Tibial nerve (tissue), 4 donors: ENCODE measurements around the gene ANKRD23. TPM values are rescaled to one million over a fixed set of nuclear protein-coding genes. Genes with fewer than 3 reads are reported as not detected.

Source experiments
- DNase-seq, 2 donors: peaks; one replicate each; pipeline ENCODE4 v3.0.0-alpha.2; 2019; ENCODE audit warnings: low spot score in 2 of 2
- H3K27ac ChIP-seq, 4 donors: fragments of 200-600 bp; sonication (generic) in 3 of 4; one replicate each; pipeline ENCODE4 v1.5.1; 2017 to 2019; ENCODE audit warnings: mild to moderate bottlenecking in 1 of 4
- H3K27me3 ChIP-seq, 2 donors: fragments of 200-600 bp; sonication (generic) in 1 of 2; one replicate each; pipeline versions ENCODE4 v1.5.1 to v1.6.0; 2017 to 2019
- H3K36me3 ChIP-seq, 3 donors: fragments of 200-600 bp; sonication (generic); one replicate each; pipeline ENCODE4 v1.5.1; 2018 to 2019
- H3K4me1 ChIP-seq, 4 donors: fragments of 200-600 bp; sonication (generic) in 3 of 4; one replicate each; pipeline ENCODE4 v1.5.1; 2017 to 2019
- H3K4me3 ChIP-seq, 4 donors: fragments of 200-600 bp; sonication (generic) in 3 of 4; one replicate each; pipeline ENCODE4 v1.5.1; 2017 to 2019; ENCODE audit warnings: mild to moderate bottlenecking in 1 of 4, moderate library complexity in 1 of 4
- H3K9me3 ChIP-seq, 4 donors: fragments of 200-600 bp; sonication (generic) in 3 of 4; one replicate each; pipeline ENCODE4 v1.5.1; 2017 to 2019
- EP300 ChIP-seq, 2 donors: sonication (generic); formaldehyde crosslinking; IDR thresholded peaks; one replicate each; pipeline ENCODE4 v1.6.1; 2017; ENCODE audit warnings: antibody characterized with exemption in 2 of 2, mild to moderate bottlenecking in 1 of 2
- POLR2A ChIP-seq, 2 donors: fragments of 450-650 bp; IDR thresholded peaks; one replicate each; pipeline ENCODE4 v1.6.1; 2017; ENCODE audit warnings: antibody characterized with exemption in 2 of 2, mild to moderate bottlenecking in 2 of 2, moderate library complexity in 2 of 2
- WGBS, 2 donors: methylation state at CpG; one replicate each; pipeline ENCODE4 v1.1.5; 2018; 5-methylcytosine and 5-hydroxymethylcytosine counted together
- total RNA-seq, 4 donors: library from RNA; depleted of rRNA; stranded (reverse); fragments of >200 nt; gene quantifications; one replicate each; pipeline ENCODE4 v1.1.0, GENCODE V29; 2016
- TF ChIP-seq, protein P1 (sequence below), 5 experiments: fragments of 200-600 bp in 3 of 5; fragments of 450-650 bp in 2 of 5; sonication (generic) in 3 of 5; IDR thresholded peaks; one replicate each; pipeline ENCODE4 v1.5.1; 2016 to 2019; ENCODE audit warnings: antibody characterized with exemption in 5 of 5, mild to moderate bottlenecking in 3 of 5, moderate library complexity in 2 of 5

The ANKRD23 gene
- total RNA-seq, 4 donors from 2014 or later = 6.1 to 23.1 (median 11.2) TPM

DNA sequence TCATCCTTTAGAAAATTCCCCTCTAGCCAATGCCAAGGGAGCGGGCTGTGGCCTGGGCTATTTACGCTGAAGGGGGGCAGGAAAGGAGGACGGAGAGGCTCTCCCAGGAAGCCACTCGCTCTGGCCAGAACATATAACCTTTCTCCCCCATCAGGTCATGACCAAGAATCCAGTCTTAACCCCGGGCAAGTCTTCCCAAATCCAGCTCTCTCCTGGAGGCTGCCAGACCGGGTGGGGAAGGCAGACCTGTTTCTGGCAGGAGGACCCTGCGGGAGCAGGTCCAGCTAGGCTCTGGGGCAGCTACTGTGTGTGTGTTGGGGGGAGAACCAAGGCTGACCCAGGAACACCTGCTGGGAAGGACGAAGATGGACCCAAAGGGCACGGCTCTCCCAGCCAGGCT lies 39.5 kb upstream of the ANKRD23 start:
- DNase-seq = no peak
- 65 to 79% methylated on average over 6 to 8 of the region's 9 CpGs for WGBS, 2 donors
- peak overlapping the region in 1 of 4 donors; percentile 44 for H3K27ac ChIP-seq

DNA sequence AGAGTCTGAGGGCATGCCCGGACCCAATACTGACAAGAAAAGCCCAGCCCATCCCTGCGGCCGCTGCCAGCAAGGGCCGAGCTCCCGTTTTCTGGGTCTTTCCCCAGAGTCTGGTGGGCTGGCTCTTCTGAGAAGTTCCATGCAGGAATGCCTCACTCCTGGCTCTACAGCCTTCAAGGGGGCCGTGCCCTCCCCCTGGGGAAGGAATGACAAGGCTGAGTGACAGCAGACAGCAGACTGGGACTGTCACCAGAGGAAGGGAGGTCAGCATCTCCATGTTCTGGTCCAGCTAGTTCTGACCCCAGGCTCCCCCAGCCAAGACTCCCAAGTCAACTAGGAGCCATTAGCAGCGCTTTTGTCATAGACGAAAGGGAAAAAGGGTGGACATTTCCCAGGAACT lies 39.1 kb upstream of the ANKRD23 start:
- Histone ChIP-seq H3K27ac (peak overlapping the region in 1 of 4 donors; percentile 44), H3K36me3 (no peaks in the 10 kb centered on the region), H3K9me3 (no peaks in the 10 kb centered on the region), H3K27me3 (no peaks in the 10 kb centered on the region), H3K4me3 (no peak overlapping the region), H3K4me1 (peaks cover 0 to 67% (median 21%) of the 10 kb centered on the region in 4 donors)
- WGBS, 2 donors = 74 to 76% methylated on average over 8 of the region's 8 CpGs
- DNase-seq = no peak
- TF ChIP-seq, protein P1, sequence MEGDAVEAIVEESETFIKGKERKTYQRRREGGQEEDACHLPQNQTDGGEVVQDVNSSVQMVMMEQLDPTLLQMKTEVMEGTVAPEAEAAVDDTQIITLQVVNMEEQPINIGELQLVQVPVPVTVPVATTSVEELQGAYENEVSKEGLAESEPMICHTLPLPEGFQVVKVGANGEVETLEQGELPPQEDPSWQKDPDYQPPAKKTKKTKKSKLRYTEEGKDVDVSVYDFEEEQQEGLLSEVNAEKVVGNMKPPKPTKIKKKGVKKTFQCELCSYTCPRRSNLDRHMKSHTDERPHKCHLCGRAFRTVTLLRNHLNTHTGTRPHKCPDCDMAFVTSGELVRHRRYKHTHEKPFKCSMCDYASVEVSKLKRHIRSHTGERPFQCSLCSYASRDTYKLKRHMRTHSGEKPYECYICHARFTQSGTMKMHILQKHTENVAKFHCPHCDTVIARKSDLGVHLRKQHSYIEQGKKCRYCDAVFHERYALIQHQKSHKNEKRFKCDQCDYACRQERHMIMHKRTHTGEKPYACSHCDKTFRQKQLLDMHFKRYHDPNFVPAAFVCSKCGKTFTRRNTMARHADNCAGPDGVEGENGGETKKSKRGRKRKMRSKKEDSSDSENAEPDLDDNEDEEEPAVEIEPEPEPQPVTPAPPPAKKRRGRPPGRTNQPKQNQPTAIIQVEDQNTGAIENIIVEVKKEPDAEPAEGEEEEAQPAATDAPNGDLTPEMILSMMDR (IDR thresholded peaks at IDR 0.05) = no peak
- TF ChIP-seq POLR2A (IDR thresholded peaks at IDR 0.05) (no peak), EP300 (IDR thresholded peaks at IDR 0.05) (no peak)

More for the DNA sequence above, 39.5 kb upstream of the ANKRD23 start:
- Histone ChIP-seq H3K36me3 (no peaks in the 10 kb centered on the region), H3K4me3 (no peak overlapping the region), H3K9me3 (no peaks in the 10 kb centered on the region), H3K27me3 (no peaks in the 10 kb centered on the region), H3K4me1 (peaks cover 0 to 71% (median 25%) of the 10 kb centered on the region in 4 donors)
- TF ChIP-seq, protein P1 (IDR thresholded peaks at IDR 0.05) = no peak
- no peak for TF ChIP-seq EP300 (IDR thresholded peaks at IDR 0.05)
- no peak for TF ChIP-seq POLR2A (IDR thresholded peaks at IDR 0.05)

DNA sequence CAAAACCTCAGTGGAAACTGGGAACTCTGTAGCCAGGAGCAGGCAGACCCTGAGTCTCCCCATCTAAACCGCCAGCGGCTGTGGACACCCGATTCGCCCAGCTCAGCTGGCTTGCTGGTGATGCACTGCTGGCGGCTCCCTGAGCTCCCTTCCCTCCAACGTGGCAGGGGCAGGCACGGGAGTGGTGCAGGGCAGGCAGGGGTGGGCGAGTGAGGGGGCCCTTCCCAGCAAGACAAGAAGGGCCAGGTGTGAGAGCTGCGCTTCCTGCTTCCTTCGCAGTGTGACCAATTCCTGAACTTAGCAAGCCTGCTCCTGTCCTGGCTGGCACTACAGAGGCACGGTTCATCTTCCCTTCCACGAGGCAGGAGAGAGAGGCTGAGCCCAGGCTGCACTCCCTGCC lies 38.4 kb upstream of the ANKRD23 start:
- H3K36me3 ChIP-seq = no peaks in the 10 kb centered on the region
- peak overlapping the region in 2 of 4 donors; percentile 12 to 60 for H3K27ac ChIP-seq
- no peaks in the 10 kb centered on the region for H3K27me3 ChIP-seq
- DNase-seq = no peak
- H3K4me3 ChIP-seq = no peak overlapping the region
- H3K9me3 ChIP-seq = no peaks in the 10 kb centered on the region
- TF ChIP-seq EP300 (IDR thresholded peaks at IDR 0.05) = no peak
- no peak for TF ChIP-seq POLR2A (IDR thresholded peaks at IDR 0.05)
- TF ChIP-seq, protein P1 (IDR thresholded peaks at IDR 0.05) = no peak
- WGBS, 2 donors = 77 to 82% methylated on average over 12 of the region's 12 CpGs
- H3K4me1 ChIP-seq = peaks cover 0 to 65% (median 14%) of the 10 kb centered on the region in 4 donors

DNA sequence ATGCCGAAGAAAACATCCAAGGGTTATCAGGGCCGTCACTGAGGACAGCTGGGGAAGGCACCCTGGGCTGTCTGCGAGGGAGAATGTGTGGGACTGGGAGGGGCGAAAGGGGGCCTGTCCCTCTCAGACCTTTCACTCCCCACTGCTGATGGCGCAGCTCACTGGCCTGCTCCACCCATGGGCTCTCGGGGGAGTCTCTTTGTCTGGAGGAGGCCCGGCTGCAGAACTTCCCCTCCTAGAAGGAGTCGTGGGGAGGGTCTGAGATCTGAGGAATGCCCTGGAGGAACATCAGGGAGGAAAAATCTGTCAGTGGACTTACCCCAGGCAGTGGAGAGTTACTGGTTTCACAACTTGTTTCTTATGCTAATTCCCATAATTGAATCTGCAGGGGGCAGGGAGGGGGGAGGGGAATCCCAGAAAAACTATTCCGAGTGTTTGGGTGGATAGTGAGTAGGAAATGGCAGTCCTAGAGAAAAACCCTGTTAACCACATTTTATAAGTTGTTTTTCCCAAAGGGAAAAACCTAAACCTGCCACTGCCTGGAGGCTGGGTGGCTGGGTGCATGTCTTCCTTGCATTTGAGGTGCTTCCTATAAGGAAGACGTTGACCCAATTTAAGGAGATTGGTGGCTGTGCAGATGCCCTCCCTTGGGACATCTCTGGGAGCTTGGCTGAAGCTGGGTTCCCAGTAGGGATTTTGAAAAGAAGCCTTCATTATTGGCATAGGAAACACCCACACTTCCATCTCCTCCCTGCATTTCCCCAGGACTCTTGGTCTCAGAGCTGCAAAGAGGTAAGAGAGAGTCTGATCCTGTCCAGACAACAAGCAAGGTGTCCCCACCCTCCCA lies 37.8 kb upstream of the ANKRD23 start:
- no peak for DNase-seq
- Histone ChIP-seq H3K27ac (peak overlapping the region in 2 of 4 donors; percentile 12 to 60), H3K4me3 (no peak overlapping the region), H3K36me3 (no peaks in the 10 kb centered on the region), H3K27me3 (no peaks in the 10 kb centered on the region), H3K4me1 (peaks cover 0 to 60% (median 9%) of the 10 kb centered on the region in 4 donors), H3K9me3 (no peaks in the 10 kb centered on the region)
- TF ChIP-seq, protein P1 (IDR thresholded peaks at IDR 0.05) = no peak
- TF ChIP-seq EP300 (IDR thresholded peaks at IDR 0.05) (no peak), POLR2A (IDR thresholded peaks at IDR 0.05) (no peak)
- 34% methylated on average over 10 of the region's 10 CpGs for WGBS, 2 donors

DNA sequence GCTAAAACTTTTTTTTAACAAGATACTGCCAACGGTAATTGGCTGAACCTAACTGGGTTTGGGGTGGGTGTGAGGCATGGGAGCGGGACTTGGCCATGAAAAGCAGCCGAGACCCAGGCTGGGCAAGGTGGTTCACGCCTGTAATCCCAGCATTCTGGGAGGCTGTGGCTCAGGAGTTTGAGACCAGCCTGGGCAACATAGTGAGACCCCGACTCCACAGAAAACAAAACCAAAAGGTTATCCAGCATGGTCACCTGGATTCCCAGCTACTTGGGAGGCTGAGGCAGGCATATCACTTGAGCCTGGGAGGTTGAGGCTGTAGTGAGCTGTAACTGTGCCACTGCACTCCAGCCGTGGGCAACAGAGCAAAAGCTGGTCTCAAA lies 37.1 kb upstream of the ANKRD23 start:
- Histone ChIP-seq H3K4me1 (peaks cover 0 to 60% (median 10%) of the 10 kb centered on the region in 4 donors), H3K27ac (peak overlapping the region in 1 of 4 donors; percentile 60), H3K9me3 (no peaks in the 10 kb centered on the region), H3K4me3 (no peak overlapping the region), H3K27me3 (no peaks in the 10 kb centered on the region), H3K36me3 (no peaks in the 10 kb centered on the region)
- TF ChIP-seq, protein P1 (IDR thresholded peaks at IDR 0.05) = no peak
- TF ChIP-seq EP300 (IDR thresholded peaks at IDR 0.05) (no peak), POLR2A (IDR thresholded peaks at IDR 0.05) (no peak)
- 81 to 90% methylated on average over 6 of the region's 6 CpGs for WGBS, 2 donors
- DNase-seq = no peak
